Panc1 (cell line): ENCODE results near the gene SLC39A10. TPM values are rescaled to one million over a fixed set of nuclear protein-coding genes. Genes with fewer than 3 reads are reported as not detected.

ENCODE experiments used
- ATAC-seq: fragments of 200-7000 bp; cut with Tn5 transposase; 2 replicates; pipeline ENCODE4 v1.9.1; 2020; ENCODE audit warnings: mild to moderate bottlenecking, moderate library complexity
- BruUV-seq: library from RNA; stranded (reverse); fragments of 400-500 nt; replicated peaks from 2 replicates; lab custom pipeline; 2021; lab: Mats Ljungman, UMichigan
- CTCF ChIA-PET: fragments of 300-600 bp; sonication (Branson Sonifier 250); formaldehyde crosslinking; loops from one replicate; lab custom pipeline; 2022; ENCODE audit warnings: antibody characterized with exemption; lab: Charles Lee
- POLR2A ChIA-PET: fragments of 300-600 bp; sonication (Branson Sonifier 250); formaldehyde crosslinking; loops from one replicate; lab custom pipeline; 2022; ENCODE audit warnings: antibody characterized with exemption; lab: Charles Lee
- DNase-seq: peaks from one replicate; pipeline ENCODE4 v3.0.0-alpha.2; 2010; ENCODE audit warnings: low read depth, low spot score
- H3K27ac ChIP-seq: 2 replicates; pipeline ENCODE4 v1.5.1; 2011; ENCODE audit warnings: mild to moderate bottlenecking, low read length, inconsistent platforms
- H3K27me3 ChIP-seq: fragments of 200-500 bp; sonication (Bioruptor generic); 2 replicates; pipeline ENCODE4 v1.6.0; 2014; ENCODE audit warnings: low read length, inconsistent platforms; ENCODE audit not compliant: control insufficient read depth, insufficient read depth
- H3K36me3 ChIP-seq: fragments of 200-500 bp; sonication (Bioruptor generic); 2 replicates; pipeline ENCODE4 v1.5.1; 2014; ENCODE audit warnings: inconsistent platforms, mild to moderate bottlenecking, low read length, moderate library complexity; ENCODE audit not compliant: control insufficient read depth, insufficient read depth
- H3K4me1 ChIP-seq: 2 replicates; pipeline ENCODE4 v1.5.1; 2011; ENCODE audit warnings: inconsistent platforms, mild to moderate bottlenecking, low read length, moderate library complexity; ENCODE audit not compliant: control insufficient read depth, insufficient read depth
- H3K4me3 ChIP-seq, 2 experiments: 2 replicates each; pipeline ENCODE4 v1.5.1; 2011 to 2012; ENCODE audit warnings: low read depth in 2 of 2, low read length in 2 of 2, mild to moderate bottlenecking in 2 of 2, inconsistent platforms in 1 of 2, moderate library complexity in 1 of 2
- H3K9me3 ChIP-seq: fragments of 200-500 bp; sonication (Bioruptor generic); 2 replicates; pipeline ENCODE4 v1.5.1; 2014; ENCODE audit warnings: low read depth, mild to moderate bottlenecking, inconsistent platforms, low read length, moderate library complexity; ENCODE audit not compliant: control insufficient read depth, insufficient read depth
- POLR2AphosphoS5 ChIP-seq: IDR thresholded peaks from 2 replicates; pipeline ENCODE4 v1.6.1; 2012; ENCODE audit warnings: mild to moderate bottlenecking, low read depth, low read length, moderate library complexity
- SIN3A ChIP-seq: IDR thresholded peaks from 2 replicates; pipeline ENCODE4 v1.6.1; 2012; ENCODE audit warnings: low read depth, mild to moderate bottlenecking, low read length, moderate library complexity, borderline replicate concordance; ENCODE audit not compliant: insufficient read depth
- TCF7L2 ChIP-seq: IDR thresholded peaks from 2 replicates; pipeline ENCODE4 v1.6.1; 2011; ENCODE audit warnings: mild to moderate bottlenecking, low read depth, low read length, inconsistent platforms
- in situ Hi-C: cut with HindIII; loops from 2 replicates; pipeline ENCODE4 v1.10.0; 2016; ENCODE audit warnings: low sequenced_read_pairs, low pct_unique_long_range_greater_than_20kb
- intact Hi-C: fragments of 100-400 bp; cut with micrococcal nuclease; formaldehyde crosslinking; loops from one replicate; pipeline ENCODE4 v1.10.0; 2022; ENCODE audit not compliant: unreplicated experiment
- total RNA-seq: library from RNA; stranded (reverse); gene quantifications from one replicate; pipeline ENCODE4 v1.2.1, GENCODE V29; 2021; ENCODE audit not compliant: unreplicated experiment
- TF ChIP-seq, protein P1 (sequence below): fragments of 450-650 bp; IDR thresholded peaks from 2 replicates; pipeline ENCODE4 v1.5.1; 2017; ENCODE audit warnings: mild to moderate bottlenecking
- TF ChIP-seq, protein P2 (sequence below), 2 experiments: IDR thresholded peaks; 2 replicates each; pipeline ENCODE4 v1.6.1; 2011 to 2012; ENCODE audit warnings: low read depth in 2 of 2, control low read depth in 1 of 2, low read length in 1 of 2, mild to moderate bottlenecking in 1 of 2, moderate library complexity in 1 of 2; ENCODE audit not compliant: insufficient read depth in 1 of 2

Gene SLC39A10
- total RNA-seq, 1 experiment from 2014 or later: 45.9 TPM

DNA sequence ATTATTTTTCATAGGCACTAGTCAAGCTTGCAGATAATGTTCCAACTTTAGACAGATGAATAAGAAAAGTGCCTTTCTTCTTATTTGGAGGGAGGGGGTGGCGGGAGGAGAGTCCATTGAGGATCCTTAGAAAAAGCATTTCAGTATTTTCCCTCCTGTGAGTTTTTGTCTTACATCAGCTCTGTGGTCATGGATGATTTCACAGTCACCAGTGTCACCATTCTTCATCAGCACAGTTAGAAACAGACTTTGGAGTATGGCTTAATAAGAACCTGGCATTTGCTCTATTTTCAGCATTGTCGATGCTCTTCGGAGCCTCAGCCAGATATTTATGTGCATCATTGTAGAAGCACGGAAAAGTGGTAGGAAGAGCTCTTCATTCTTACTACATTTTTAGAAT is 70.1 kb downstream of the SLC39A10 start:
- H3K4me1 ChIP-seq: no peaks in the 10 kb centered on the region
- no peak for DNase-seq
- POLR2A ChIA-PET: no interaction called here
- no peaks in the 10 kb centered on the region for H3K27me3 ChIP-seq
- intact Hi-C loops (no loop called here), in situ Hi-C loops (no loop called here)
- TF ChIP-seq, protein P1, sequence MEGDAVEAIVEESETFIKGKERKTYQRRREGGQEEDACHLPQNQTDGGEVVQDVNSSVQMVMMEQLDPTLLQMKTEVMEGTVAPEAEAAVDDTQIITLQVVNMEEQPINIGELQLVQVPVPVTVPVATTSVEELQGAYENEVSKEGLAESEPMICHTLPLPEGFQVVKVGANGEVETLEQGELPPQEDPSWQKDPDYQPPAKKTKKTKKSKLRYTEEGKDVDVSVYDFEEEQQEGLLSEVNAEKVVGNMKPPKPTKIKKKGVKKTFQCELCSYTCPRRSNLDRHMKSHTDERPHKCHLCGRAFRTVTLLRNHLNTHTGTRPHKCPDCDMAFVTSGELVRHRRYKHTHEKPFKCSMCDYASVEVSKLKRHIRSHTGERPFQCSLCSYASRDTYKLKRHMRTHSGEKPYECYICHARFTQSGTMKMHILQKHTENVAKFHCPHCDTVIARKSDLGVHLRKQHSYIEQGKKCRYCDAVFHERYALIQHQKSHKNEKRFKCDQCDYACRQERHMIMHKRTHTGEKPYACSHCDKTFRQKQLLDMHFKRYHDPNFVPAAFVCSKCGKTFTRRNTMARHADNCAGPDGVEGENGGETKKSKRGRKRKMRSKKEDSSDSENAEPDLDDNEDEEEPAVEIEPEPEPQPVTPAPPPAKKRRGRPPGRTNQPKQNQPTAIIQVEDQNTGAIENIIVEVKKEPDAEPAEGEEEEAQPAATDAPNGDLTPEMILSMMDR: no peak
- TF ChIP-seq POLR2AphosphoS5: no peak
- no peak for TF ChIP-seq SIN3A
- TF ChIP-seq TCF7L2: no peak
- TF ChIP-seq, protein P2, sequence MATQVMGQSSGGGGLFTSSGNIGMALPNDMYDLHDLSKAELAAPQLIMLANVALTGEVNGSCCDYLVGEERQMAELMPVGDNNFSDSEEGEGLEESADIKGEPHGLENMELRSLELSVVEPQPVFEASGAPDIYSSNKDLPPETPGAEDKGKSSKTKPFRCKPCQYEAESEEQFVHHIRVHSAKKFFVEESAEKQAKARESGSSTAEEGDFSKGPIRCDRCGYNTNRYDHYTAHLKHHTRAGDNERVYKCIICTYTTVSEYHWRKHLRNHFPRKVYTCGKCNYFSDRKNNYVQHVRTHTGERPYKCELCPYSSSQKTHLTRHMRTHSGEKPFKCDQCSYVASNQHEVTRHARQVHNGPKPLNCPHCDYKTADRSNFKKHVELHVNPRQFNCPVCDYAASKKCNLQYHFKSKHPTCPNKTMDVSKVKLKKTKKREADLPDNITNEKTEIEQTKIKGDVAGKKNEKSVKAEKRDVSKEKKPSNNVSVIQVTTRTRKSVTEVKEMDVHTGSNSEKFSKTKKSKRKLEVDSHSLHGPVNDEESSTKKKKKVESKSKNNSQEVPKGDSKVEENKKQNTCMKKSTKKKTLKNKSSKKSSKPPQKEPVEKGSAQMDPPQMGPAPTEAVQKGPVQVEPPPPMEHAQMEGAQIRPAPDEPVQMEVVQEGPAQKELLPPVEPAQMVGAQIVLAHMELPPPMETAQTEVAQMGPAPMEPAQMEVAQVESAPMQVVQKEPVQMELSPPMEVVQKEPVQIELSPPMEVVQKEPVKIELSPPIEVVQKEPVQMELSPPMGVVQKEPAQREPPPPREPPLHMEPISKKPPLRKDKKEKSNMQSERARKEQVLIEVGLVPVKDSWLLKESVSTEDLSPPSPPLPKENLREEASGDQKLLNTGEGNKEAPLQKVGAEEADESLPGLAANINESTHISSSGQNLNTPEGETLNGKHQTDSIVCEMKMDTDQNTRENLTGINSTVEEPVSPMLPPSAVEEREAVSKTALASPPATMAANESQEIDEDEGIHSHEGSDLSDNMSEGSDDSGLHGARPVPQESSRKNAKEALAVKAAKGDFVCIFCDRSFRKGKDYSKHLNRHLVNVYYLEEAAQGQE (IDR thresholded peaks at IDR 0.05; ENCODE audit: insufficient read depth in 1 of 2, low read depth in 2 of 2, low read length in 1 of 2): no peak
- H3K36me3 ChIP-seq: no peaks in the 10 kb centered on the region
- no peak overlapping the region for H3K27ac ChIP-seq
- ATAC-seq: no peak
- CTCF ChIA-PET: no interaction called here
- no peak overlapping the region for H3K4me3 ChIP-seq
- no TSS peak for BruUV-seq
- H3K9me3 ChIP-seq: no peaks in the 10 kb centered on the region

DNA sequence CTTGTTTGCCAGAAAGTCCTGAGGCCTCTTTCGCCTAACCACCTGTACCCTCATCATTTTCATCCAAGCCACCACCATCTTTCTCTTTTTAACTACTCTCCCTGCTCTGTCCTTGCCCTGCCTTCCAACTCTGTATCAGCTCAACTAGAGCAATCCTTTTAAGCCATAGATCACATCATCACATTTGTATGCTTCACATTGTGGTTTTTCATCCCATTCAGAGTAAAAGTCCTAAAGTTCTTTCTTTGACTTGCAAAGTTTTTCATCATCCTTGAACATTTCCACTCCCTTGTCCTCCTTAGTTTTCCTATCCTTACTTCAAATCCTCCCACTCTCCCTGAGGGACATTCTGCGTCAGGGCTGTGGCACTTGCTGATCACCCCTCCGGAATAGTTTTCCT is 73.9 kb downstream of the SLC39A10 start:
- POLR2A ChIA-PET: no interaction called here
- no TSS peak for BruUV-seq

More for the DNA sequence above, 73.9 kb downstream of the SLC39A10 start:
- ATAC-seq: no peak
- TF ChIP-seq, protein P2 (IDR thresholded peaks at IDR 0.05; ENCODE audit: insufficient read depth in 1 of 2, low read depth in 2 of 2, low read length in 1 of 2): no peak
- TF ChIP-seq SIN3A: no peak
- TF ChIP-seq, protein P1: no peak
- no peak for TF ChIP-seq POLR2AphosphoS5
- TF ChIP-seq TCF7L2: no peak
- intact Hi-C loops: no loop called here
- H3K27me3 ChIP-seq: no peaks in the 10 kb centered on the region
- H3K36me3 ChIP-seq: no peaks in the 10 kb centered on the region
- no peaks in the 10 kb centered on the region for H3K4me1 ChIP-seq
- in situ Hi-C loops: no loop called here
- DNase-seq: no peak
- CTCF ChIA-PET: no interaction called here
- no peak overlapping the region for H3K4me3 ChIP-seq
- H3K27ac ChIP-seq: no peak overlapping the region
- H3K9me3 ChIP-seq: no peaks in the 10 kb centered on the region
